NCI-H1105 (cell line): ENCODE measurements around the gene KRT79.

Experiments
- DNase-seq: peaks from one replicate; lab custom pipeline; 2025; lab: John Stamatoyannopoulos, UW

KRT79 gene

GRCh38 chr12:52835271-52836041 is 1.3 kb upstream of the KRT79 start:
- DNase-seq: no peak

- DNase-seq: no peak
Observed at GRCh38 chr12:52834727-52835001, 553 bp upstream of the KRT79 start.

- no peak for DNase-seq
Observed at GRCh38 chr12:52832985-52833905, 866 bp downstream of the KRT79 start.

- no peak for DNase-seq
Observed at GRCh38 chr12:52832451-52832850, 1.7 kb downstream of the KRT79 start.

GRCh38 chr12:52831251-52831650 is 2.9 kb downstream of the KRT79 start:
- no peak for DNase-seq

GRCh38 chr12:52829986-52830770 is 3.9 kb downstream of the KRT79 start:
- no peak for DNase-seq

- no peak for DNase-seq
Observed at GRCh38 chr12:52828591-52829021, 5.5 kb downstream of the KRT79 start.

GRCh38 chr12:52828156-52828555 is 6.0 kb downstream of the KRT79 start:
- DNase-seq: no peak

- no peak for DNase-seq
Observed at GRCh38 chr12:52827499-52828090, 6.5 kb downstream of the KRT79 start.

GRCh38 chr12:52826611-52827498 is 7.3 kb downstream of the KRT79 start:
- no peak for DNase-seq

GRCh38 chr12:52825961-52826360 is 8.2 kb downstream of the KRT79 start:
- DNase-seq: no peak

- DNase-seq: no peak
Observed at GRCh38 chr12:52824741-52825410, 9.2 kb downstream of the KRT79 start.

GRCh38 chr12:52823761-52824450 is 10.2 kb downstream of the KRT79 start:
- DNase-seq: no peak

- DNase-seq: no peak
Observed at GRCh38 chr12:52822771-52823510, 11.2 kb downstream of the KRT79 start.

- DNase-seq: no peak
Observed at GRCh38 chr12:52821826-52822660, 12.1 kb downstream of the KRT79 start.

- DNase-seq: no peak
Observed at GRCh38 chr12:52821071-52821730, 12.9 kb downstream of the KRT79 start.

GRCh38 chr12:52820521-52820920 is 13.6 kb downstream of the KRT79 start:
- DNase-seq: no peak
